SK-N-DZ (cell line): ENCODE data around the gene WWTR1. TPM values are rescaled to one million over a fixed set of nuclear protein-coding genes. Genes with fewer than 3 reads are reported as not detected.

Experiments
- DNase-seq: peaks from one replicate; pipeline ENCODE4 v3.0.0-alpha.2; 2015; ENCODE audit warnings: low spot score
- polyA plus RNA-seq, 2 experiments: library from polyadenylated mRNA; depleted of rRNA; stranded (reverse); fragments of >200 nt; gene quantifications; 2 replicates each; pipeline ENCODE4 v1.2.3, GENCODE V29; 2014

WWTR1 gene
- 0.06 and 0.21 TPM in 2 replicates for polyA plus RNA-seq (2014; cell fraction: cytosol; rRNA removed)
- polyA plus RNA-seq (2014; cell fraction: nucleus; rRNA removed): 0.34 TPM in 1 of 2 replicates, not detected in the other

- DNase-seq: peak; percentile 34
Observed at GRCh38 chr3:149657926-149658743, at the start of gene WWTR1. TSS of gene WWTR1 (minus strand) at chr3:149658025. CDS start at chr3:149657306, 719 bp downstream.

- DNase-seq: no peak
Observed at GRCh38 chr3:149706905-149707304, 49.1 kb upstream of the WWTR1 start.

- no peak for DNase-seq
Observed at GRCh38 chr3:149705416-149705815, 47.6 kb upstream of the WWTR1 start.

- no peak for DNase-seq
Observed at GRCh38 chr3:149703466-149703865, 45.6 kb upstream of the WWTR1 start.

- DNase-seq: no peak
Observed at GRCh38 chr3:149702691-149703441, 45.0 kb upstream of the WWTR1 start.

- no peak for DNase-seq
Observed at GRCh38 chr3:149701977-149702350, 44.1 kb upstream of the WWTR1 start.

- no peak for DNase-seq
Observed at GRCh38 chr3:149701206-149701976, 43.6 kb upstream of the WWTR1 start.

GRCh38 chr3:149688122-149688757 is 30.4 kb upstream of the WWTR1 start:
- no peak for DNase-seq

GRCh38 chr3:149686996-149687395 is 29.2 kb upstream of the WWTR1 start:
- DNase-seq: no peak

- DNase-seq: no peak
Observed at GRCh38 chr3:149678351-149678950, 20.6 kb upstream of the WWTR1 start.

- no peak for DNase-seq
Observed at GRCh38 chr3:149673393-149673792, 15.6 kb upstream of the WWTR1 start.

GRCh38 chr3:149670742-149671492 is 13.1 kb upstream of the WWTR1 start:
- no peak for DNase-seq

GRCh38 chr3:149667576-149667975 is 9.8 kb upstream of the WWTR1 start:
- DNase-seq: no peak

GRCh38 chr3:149663966-149664365 is 6.1 kb upstream of the WWTR1 start:
- DNase-seq: no peak

- no peak for DNase-seq
Observed at GRCh38 chr3:149662240-149662887, 4.5 kb upstream of the WWTR1 start.

GRCh38 chr3:149660462-149660861 is 2.6 kb upstream of the WWTR1 start:
- no peak for DNase-seq

- no peak for DNase-seq
Observed at GRCh38 chr3:149658744-149659497, 1.1 kb upstream of the WWTR1 start.

- DNase-seq: no peak
Observed at GRCh38 chr3:149657321-149657925, 402 bp downstream of the WWTR1 start.
